RWPE2 (cell line): ENCODE measurements around the gene KCNQ1OT1.

Experiments used
- ATAC-seq: fragments of 200-7000 bp; cut with Tn5 transposase; 3 replicates; pipeline ENCODE4 v1.9.1; 2021; ENCODE audit warnings: low read depth
- DNase-seq: peaks from one replicate; pipeline ENCODE4 v3.0.0-alpha.2; 2020; ENCODE audit warnings: low spot score
- H3K27ac ChIP-seq: fragments of 450-650 bp; 2 replicates; pipeline ENCODE4 v1.5.1; 2017; ENCODE audit warnings: mild to moderate bottlenecking; ENCODE audit not compliant: poor library complexity, severe bottlenecking
- H3K27me3 ChIP-seq: fragments of 250-450 bp; sonication (Bioruptor Pico); 2 replicates; pipeline ENCODE4 v1.5.1; 2021; ENCODE audit warnings: mild to moderate bottlenecking, moderate library complexity; ENCODE audit not compliant: insufficient read depth, poor library complexity, severe bottlenecking
- H3K36me3 ChIP-seq: fragments of 250-450 bp; sonication (Bioruptor Pico); 2 replicates; pipeline ENCODE4 v1.5.1; 2020; ENCODE audit warnings: low read depth, mild to moderate bottlenecking, moderate library complexity
- H3K4me1 ChIP-seq: fragments of 250-450 bp; sonication (Bioruptor Pico); 2 replicates; pipeline ENCODE4 v1.5.1; 2021; ENCODE audit warnings: mild to moderate bottlenecking, moderate library complexity; ENCODE audit not compliant: insufficient read depth, poor library complexity, severe bottlenecking
- H3K4me3 ChIP-seq: fragments of 250-450 bp; sonication (Bioruptor Pico); 2 replicates; pipeline ENCODE4 v1.5.1; 2021; ENCODE audit warnings: mild to moderate bottlenecking, moderate library complexity; ENCODE audit not compliant: severe bottlenecking
- H3K9me3 ChIP-seq: fragments of 250-450 bp; sonication (Bioruptor Pico); 2 replicates; pipeline ENCODE4 v1.5.1; 2021; ENCODE audit warnings: mild to moderate bottlenecking, moderate library complexity; ENCODE audit not compliant: severe bottlenecking
- TF ChIP-seq, protein P1 (sequence below): fragments of 450-650 bp; IDR thresholded peaks from one replicate; pipeline ENCODE4 v1.5.1; 2017; ENCODE audit warnings: mild to moderate bottlenecking, moderate library complexity; ENCODE audit not compliant: poor library complexity, severe bottlenecking

KCNQ1OT1 gene

DNA sequence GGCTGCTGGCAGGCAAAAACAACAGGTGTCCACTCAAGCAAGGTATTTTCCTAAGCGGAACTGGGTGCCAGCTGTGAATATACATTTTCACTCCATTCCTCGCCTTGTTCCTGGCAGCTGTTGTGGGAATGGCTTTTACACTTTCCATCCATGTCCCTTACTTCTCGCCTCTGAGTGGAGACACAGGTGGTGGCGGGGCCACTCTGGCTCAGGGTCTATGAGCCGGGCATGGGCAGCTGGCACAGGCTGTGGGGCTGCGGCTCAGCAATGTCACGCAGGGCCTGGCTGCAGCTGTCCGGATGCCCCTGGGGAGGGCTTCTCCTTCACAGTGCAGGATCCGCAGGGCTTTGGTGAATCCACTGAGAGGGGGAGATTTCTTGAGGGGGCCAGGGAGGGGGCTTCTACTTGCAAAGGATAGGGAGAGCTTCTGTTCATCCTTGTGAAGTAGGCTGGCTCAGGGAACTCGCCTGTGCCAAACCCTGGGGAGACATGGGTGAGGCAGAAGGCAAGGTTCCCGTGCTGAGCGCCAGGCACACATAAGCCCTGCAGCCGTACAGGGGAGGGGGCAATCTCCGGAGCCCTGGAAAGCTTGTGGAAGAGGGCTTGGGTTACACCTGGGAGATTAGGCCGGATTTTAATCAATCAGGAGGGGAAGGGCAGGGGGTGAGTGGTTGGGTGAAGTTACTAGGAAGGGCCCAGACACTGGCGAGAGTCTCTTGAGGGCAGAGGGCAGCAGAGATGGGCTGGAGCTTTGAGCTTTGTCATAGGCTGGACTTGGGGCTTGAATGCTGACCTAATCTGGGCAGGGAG, 45.7 kb downstream of the KCNQ1OT1 start:
- Histone ChIP-seq H3K36me3 (no peaks in the 10 kb centered on the region), H3K27ac (no peak overlapping the region), H3K9me3 (peaks cover 14% of the 10 kb centered on the region), H3K27me3 (no peaks in the 10 kb centered on the region), H3K4me3 (no peak overlapping the region), H3K4me1 (peaks cover 9% of the 10 kb centered on the region)
- no peak for ATAC-seq
- DNase-seq = no peak
- TF ChIP-seq, protein P1, sequence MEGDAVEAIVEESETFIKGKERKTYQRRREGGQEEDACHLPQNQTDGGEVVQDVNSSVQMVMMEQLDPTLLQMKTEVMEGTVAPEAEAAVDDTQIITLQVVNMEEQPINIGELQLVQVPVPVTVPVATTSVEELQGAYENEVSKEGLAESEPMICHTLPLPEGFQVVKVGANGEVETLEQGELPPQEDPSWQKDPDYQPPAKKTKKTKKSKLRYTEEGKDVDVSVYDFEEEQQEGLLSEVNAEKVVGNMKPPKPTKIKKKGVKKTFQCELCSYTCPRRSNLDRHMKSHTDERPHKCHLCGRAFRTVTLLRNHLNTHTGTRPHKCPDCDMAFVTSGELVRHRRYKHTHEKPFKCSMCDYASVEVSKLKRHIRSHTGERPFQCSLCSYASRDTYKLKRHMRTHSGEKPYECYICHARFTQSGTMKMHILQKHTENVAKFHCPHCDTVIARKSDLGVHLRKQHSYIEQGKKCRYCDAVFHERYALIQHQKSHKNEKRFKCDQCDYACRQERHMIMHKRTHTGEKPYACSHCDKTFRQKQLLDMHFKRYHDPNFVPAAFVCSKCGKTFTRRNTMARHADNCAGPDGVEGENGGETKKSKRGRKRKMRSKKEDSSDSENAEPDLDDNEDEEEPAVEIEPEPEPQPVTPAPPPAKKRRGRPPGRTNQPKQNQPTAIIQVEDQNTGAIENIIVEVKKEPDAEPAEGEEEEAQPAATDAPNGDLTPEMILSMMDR = no peak

DNA sequence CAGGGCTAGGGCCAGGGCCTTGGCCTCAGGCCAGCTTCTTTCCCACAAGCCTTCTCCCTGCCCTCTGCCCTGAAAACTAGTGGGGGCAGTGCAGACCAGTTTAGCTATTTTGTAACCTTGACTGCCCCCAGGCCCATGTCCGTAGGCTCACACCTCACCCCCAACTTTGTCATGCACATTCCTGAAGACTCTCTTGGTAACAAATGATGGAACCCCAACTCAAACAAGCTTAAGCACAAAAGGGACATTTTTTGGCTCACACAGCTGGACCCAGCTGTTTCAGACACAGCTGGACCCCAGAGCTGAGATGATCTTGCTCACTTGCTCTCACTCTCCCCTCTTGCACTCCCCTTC, 46.6 kb downstream of the KCNQ1OT1 start:
- no peak for ATAC-seq
- TF ChIP-seq, protein P1 = no peak
- H3K36me3 ChIP-seq = no peaks in the 10 kb centered on the region
- no peak overlapping the region for H3K4me3 ChIP-seq
- no peak for DNase-seq
- peaks cover 20% of the 10 kb centered on the region for H3K9me3 ChIP-seq
- no peak overlapping the region for H3K27ac ChIP-seq
- H3K27me3 ChIP-seq = no peaks in the 10 kb centered on the region
- H3K4me1 ChIP-seq = peaks cover 9% of the 10 kb centered on the region

GRCh38 chr11:2652333-2653197, 47.2 kb downstream of the KCNQ1OT1 start:
- TF ChIP-seq, protein P1 = no peak
- ATAC-seq (no peak), DNase-seq (no peak)
- H3K36me3 ChIP-seq = no peaks in the 10 kb centered on the region
- H3K9me3 ChIP-seq = peaks cover 21% of the 10 kb centered on the region
- peaks cover 9% of the 10 kb centered on the region for H3K4me1 ChIP-seq
- H3K27me3 ChIP-seq = no peaks in the 10 kb centered on the region
- no peak overlapping the region for H3K4me3 ChIP-seq
- no peak overlapping the region for H3K27ac ChIP-seq

DNA sequence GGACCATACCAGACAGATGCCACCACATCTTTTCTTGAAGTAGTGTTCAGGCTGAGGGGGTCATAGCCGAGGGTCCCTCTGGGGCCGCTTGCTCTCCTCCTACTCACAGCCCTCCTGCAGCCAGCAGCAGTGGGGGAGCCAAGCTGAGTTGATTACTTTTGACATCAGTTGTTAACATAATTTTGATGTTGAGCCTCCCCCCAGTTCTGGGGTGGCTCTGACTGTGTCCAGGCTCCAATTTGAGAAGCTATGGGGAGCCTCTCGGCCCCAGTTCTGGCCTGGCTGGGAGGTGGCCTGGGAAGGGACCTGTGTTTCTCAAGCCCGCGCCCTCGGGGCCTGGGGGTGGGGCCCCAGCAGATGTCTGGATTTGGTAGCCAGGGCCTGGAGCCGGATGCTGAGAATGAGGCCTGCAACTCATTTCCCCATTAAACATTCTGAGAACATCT, 47.9 kb downstream of the KCNQ1OT1 start:
- peaks cover 9% of the 10 kb centered on the region for H3K4me1 ChIP-seq
- TF ChIP-seq, protein P1 = no peak
- no peak overlapping the region for H3K27ac ChIP-seq
- ATAC-seq (no peak), DNase-seq (no peak)
- no peaks in the 10 kb centered on the region for H3K36me3 ChIP-seq
- peaks cover 21% of the 10 kb centered on the region for H3K9me3 ChIP-seq
- H3K4me3 ChIP-seq = no peak overlapping the region
- H3K27me3 ChIP-seq = no peaks in the 10 kb centered on the region
